Fibroblast of the aortic adventitia (primary cell): Measurements from ENCODE around the gene CCDC167. TPM values are rescaled to one million over a fixed set of nuclear protein-coding genes. Genes with fewer than 3 reads are reported as not detected.
A peak's percentile ranks its signal among the peaks of the same experiment; 100 is the strongest.

ENCODE experiments used
- DNase-seq: peaks from one replicate; pipeline ENCODE4 v3.0.0-alpha.2; 2010; ENCODE audit warnings: low read depth
- H3K4me3 ChIP-seq: 2 replicates; pipeline ENCODE4 v1.5.1; 2011; ENCODE audit warnings: low read depth, mild to moderate bottlenecking, control low read depth, low read length, moderate library complexity
- total RNA-seq: library from RNA; depleted of rRNA; stranded (reverse); fragments of >200 nt; gene quantifications from 2 replicates; pipeline ENCODE4 v1.2.3, GENCODE V29; 2012; ENCODE audit warnings: low replicate concordance
- TF ChIP-seq, protein P1 (sequence below): IDR thresholded peaks from 2 replicates; pipeline ENCODE4 v1.5.1; 2011; ENCODE audit warnings: mild to moderate bottlenecking, low read length, control low read depth, inconsistent platforms; ENCODE audit not compliant: insufficient read depth

CCDC167 gene
- total RNA-seq, 1 donor, result 35.0 TPM

DNA sequence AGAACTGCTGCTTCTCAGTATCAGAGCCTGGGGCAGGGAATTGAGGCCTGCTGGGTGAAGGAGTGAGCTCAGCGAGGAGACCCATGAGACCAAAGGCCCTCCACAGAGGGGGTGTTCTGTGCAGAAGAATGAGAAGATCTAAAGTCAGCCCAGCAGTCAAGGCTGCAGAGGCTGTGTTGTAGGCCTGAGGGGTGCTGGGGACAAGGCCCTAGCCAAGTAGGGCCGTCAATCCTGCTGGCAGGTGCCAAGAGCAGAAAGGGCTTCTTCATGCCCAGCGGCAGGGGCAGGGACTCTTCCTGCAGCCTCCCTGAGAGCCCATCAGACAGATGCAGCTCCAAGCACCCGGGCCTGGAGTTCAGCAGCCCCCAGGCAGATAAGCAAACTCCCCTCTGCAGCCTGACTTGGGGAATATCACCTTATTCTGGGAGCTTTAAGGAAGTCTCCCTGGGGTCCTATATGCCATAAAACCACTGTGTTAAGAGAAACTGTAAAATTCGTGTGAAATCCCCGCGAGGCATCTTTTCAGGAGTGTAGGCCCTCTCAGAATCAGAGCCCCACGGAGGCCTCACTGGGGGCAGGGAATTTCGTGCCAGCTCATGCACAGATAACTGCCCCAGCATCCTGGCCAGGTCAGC is 9.0 kb downstream of the CCDC167 start:
- TF ChIP-seq, protein P1, sequence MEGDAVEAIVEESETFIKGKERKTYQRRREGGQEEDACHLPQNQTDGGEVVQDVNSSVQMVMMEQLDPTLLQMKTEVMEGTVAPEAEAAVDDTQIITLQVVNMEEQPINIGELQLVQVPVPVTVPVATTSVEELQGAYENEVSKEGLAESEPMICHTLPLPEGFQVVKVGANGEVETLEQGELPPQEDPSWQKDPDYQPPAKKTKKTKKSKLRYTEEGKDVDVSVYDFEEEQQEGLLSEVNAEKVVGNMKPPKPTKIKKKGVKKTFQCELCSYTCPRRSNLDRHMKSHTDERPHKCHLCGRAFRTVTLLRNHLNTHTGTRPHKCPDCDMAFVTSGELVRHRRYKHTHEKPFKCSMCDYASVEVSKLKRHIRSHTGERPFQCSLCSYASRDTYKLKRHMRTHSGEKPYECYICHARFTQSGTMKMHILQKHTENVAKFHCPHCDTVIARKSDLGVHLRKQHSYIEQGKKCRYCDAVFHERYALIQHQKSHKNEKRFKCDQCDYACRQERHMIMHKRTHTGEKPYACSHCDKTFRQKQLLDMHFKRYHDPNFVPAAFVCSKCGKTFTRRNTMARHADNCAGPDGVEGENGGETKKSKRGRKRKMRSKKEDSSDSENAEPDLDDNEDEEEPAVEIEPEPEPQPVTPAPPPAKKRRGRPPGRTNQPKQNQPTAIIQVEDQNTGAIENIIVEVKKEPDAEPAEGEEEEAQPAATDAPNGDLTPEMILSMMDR, result no peak
- no peak for DNase-seq
- no peak overlapping the region for H3K4me3 ChIP-seq

DNA sequence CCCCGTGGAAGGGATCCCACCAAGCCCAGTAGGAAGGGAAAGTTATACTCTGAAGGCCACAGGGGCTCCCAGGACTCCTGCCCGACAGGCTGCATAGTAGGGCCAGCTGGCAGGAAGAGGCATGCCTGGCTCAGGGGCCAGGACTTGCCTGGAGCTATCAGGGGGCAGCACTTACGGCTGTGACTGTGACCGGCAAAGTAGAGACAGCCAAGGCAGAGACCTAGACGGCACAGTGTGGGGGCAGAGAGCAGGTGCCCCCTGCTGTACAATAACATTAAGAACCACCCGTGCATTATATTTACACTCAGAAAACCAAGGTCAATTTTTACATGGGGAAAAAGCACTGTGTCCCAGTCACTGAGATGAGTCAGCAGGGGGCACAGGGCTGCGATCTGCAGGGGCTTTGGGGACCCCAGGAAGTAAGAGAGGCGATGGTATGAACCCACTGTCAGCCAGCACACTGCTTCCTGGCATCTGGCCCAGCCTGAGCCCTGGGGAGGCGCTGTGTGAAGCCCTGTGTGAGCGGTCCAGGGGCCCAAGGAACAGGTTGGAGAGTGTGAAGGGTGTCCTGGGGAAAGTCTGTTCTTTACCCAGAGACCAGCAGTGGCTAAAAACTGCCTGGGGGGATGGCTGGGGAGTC is 9.9 kb downstream of the CCDC167 start:
- no peak for DNase-seq
- TF ChIP-seq, protein P1, result peak; percentile 14
- no peak overlapping the region for H3K4me3 ChIP-seq

DNA sequence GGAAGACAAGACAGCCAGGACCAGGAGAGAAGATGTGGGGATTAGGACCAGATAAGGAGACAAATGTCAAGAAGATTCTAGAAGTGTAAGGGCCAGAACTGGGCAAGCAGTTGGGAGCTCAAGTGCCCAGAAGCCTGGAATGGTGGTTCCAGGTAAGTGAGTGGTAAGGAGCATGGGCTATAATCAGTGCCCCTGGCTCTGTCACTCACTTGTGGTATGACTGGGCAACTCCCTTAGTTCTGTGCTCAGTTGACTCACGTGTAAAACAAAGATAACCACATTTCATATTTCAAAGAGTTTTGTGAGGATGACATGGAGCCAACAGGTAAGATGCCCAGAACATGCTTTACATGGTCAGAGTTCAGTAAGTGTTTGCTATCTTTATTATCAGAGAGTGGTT is 11.2 kb downstream of the CCDC167 start:
- no peak overlapping the region for H3K4me3 ChIP-seq
- DNase-seq, result no peak
- TF ChIP-seq, protein P1, result no peak

DNA sequence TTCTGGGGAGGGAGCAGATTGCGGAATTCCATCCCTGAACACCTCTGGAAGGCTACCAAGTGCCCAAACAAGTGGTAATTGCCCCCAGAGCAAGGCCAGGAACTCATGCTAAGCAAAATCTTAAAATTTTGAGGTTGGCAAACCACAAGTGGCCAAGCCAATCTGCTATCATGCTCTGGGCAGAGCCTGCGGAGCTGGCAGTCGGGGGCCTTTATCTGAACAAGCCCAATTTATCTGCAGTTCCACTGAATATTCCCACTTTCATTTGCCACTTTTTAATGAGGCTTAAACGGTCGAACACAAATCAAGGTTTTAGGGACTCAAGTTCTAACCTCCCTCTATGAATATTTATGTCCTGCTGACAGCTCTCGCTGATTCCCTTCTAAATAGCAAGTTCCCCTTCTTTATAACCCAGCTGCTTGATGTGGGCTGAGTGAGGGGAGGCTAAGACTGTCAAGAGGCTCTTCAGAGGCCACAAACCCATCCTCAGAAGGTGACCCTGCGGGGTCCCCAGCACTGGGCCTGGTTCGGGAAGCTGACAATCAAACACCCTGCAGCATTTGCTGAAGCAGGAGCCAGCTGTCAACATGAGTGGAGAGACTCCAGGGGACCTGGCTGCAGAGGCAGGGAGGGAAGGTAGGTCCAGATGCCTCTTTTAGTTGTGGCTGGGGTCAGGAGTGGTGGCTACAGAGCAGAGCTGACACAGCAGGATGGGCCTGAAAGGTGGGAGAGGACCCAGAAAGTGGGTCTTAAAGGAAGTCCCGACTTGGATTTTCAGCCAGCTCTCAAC is 11.9 kb downstream of the CCDC167 start:
- no peak overlapping the region for H3K4me3 ChIP-seq
- no peak for DNase-seq
- TF ChIP-seq, protein P1, result no peak

DNA sequence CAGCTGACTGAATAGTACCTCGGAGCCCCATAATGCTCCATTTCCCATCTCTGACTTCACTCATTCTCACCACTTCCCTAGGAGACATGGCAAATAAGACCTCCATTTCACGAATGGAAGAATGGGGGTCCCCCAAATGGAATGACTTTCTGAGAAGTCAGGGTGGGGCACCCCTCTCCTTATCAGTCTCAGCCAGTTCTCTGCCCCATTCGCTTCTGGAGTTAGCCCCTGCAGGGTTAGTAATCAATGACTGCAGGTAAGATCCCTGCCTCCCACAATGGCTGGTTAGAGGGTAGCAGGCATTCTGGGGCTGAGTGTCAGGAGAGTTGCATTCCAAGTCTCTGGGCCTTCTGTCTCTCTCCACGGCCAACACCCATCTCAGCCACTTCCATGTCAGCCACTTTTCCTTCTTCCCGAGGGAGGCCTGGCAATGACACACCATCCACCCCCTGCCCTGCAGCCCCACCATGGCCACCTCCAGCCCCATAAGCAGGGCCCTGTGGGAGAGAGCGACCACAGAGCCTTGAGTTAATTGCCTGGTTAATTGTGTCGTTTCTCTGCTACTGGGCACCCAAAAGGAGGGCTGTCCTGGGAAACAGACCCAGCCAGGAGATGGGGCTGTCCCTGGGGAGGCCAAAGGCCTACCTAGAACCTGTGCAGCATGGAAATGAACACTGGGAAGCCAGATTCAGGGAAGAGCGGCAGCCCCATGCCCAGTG is 13.4 kb downstream of the CCDC167 start:
- DNase-seq, result no peak
- no peak overlapping the region for H3K4me3 ChIP-seq
- TF ChIP-seq, protein P1, result no peak

DNA sequence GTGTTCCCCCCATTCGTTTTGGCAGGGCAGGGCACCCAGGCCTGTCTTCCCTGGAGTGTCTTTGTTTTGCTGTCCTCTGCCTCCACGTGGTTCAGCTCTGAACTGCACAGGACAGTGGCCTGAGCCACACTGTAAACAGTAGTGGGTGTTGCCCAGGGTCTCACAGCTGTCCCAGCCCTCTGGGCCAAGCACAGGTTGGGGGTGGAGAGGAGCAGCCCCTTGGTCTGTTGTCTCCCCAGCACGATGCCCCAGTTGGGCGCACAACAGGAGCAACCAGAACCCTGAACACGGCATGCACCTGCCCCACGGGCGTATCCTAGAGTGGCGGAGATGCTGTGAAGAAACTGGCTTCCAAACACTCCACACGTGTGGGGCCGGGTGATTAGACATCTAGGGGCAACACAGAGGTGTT is 14.4 kb downstream of the CCDC167 start:
- no peak for DNase-seq
- TF ChIP-seq, protein P1, result no peak

More for the DNA sequence above, 14.4 kb downstream of the CCDC167 start:
- H3K4me3 ChIP-seq, result no peak overlapping the region
